ENCODE data around the gene RXFP2. TPM values are rescaled to one million over a fixed set of nuclear protein-coding genes. Genes with fewer than 3 reads are reported as not detected.

Gene RXFP2
- total RNA-seq, 1 donor from 2014 or later, result not detected

DNA sequence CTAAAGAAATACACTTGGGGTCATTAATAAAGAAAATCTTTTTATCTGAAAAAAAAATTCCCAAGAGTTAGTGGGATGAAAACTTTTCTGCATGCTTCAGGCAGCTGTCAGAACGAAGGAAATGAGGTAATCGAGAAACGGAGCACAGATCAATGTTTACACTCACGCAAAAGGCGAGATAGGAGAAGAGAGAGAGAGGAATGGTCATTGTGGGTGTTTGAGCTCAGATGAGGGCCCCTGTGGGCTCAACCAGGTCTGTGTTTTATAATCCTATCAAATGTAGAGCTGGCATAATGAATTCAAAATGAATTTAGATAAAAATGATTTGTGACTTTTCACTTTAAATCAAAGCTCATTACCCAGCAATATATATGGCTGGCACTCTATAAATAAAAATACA, 6.3 kb upstream of the RXFP2 start:
- no peaks in the 10 kb centered on the region for H3K36me3 Mint-ChIP-seq (ENCODE audit: unreplicated experiment)

DNA sequence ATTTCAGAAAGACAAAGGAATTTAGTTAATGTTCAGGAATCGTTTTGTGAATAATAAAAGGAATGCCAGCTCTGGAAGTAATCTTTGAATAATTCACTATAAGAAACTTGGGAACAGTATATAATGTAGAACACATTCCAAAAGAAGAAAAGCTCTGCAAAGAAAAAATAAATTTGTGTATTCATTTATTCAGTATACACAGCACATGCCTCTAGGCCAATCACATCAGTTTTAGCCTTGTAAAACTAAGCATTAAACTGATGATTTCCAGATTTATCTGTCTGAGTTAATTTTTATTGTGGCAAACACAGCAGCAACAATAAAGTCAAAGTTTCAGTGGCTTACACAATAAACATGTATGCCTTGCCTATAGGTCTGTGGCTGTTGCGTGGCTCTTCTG, 5.7 kb upstream of the RXFP2 start:
- H3K27ac Mint-ChIP-seq (ENCODE audit: unreplicated experiment), result no peak overlapping the region
- no peaks in the 10 kb centered on the region for H3K36me3 Mint-ChIP-seq (ENCODE audit: unreplicated experiment)
- no peaks in the 10 kb centered on the region for H3K9me3 Mint-ChIP-seq (ENCODE audit: unreplicated experiment)
- H3K27me3 Mint-ChIP-seq (ENCODE audit: unreplicated experiment), result peaks cover 37% of the 10 kb centered on the region
- no peak overlapping the region for H3K4me3 Mint-ChIP-seq (ENCODE audit: unreplicated experiment)
- TF ChIP-seq, protein P1, sequence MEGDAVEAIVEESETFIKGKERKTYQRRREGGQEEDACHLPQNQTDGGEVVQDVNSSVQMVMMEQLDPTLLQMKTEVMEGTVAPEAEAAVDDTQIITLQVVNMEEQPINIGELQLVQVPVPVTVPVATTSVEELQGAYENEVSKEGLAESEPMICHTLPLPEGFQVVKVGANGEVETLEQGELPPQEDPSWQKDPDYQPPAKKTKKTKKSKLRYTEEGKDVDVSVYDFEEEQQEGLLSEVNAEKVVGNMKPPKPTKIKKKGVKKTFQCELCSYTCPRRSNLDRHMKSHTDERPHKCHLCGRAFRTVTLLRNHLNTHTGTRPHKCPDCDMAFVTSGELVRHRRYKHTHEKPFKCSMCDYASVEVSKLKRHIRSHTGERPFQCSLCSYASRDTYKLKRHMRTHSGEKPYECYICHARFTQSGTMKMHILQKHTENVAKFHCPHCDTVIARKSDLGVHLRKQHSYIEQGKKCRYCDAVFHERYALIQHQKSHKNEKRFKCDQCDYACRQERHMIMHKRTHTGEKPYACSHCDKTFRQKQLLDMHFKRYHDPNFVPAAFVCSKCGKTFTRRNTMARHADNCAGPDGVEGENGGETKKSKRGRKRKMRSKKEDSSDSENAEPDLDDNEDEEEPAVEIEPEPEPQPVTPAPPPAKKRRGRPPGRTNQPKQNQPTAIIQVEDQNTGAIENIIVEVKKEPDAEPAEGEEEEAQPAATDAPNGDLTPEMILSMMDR (IDR thresholded peaks at IDR 0.05), result no peak
- DNase-seq (ENCODE audit: extremely low spot score, unreplicated experiment), result no peak
- H3K4me1 Mint-ChIP-seq (ENCODE audit: unreplicated experiment), result no peaks in the 10 kb centered on the region

More for the DNA sequence above, 6.3 kb upstream of the RXFP2 start:
- Mint-ChIP-seq H3K4me1 (ENCODE audit: unreplicated experiment) (no peaks in the 10 kb centered on the region), H3K4me3 (ENCODE audit: unreplicated experiment) (no peak overlapping the region), H3K9me3 (ENCODE audit: unreplicated experiment) (no peaks in the 10 kb centered on the region), H3K27me3 (ENCODE audit: unreplicated experiment) (peaks cover 34% of the 10 kb centered on the region), H3K27ac (ENCODE audit: unreplicated experiment) (no peak overlapping the region)
- TF ChIP-seq, protein P1 (IDR thresholded peaks at IDR 0.05), result no peak
- no peak for DNase-seq (ENCODE audit: extremely low spot score, unreplicated experiment)

DNA sequence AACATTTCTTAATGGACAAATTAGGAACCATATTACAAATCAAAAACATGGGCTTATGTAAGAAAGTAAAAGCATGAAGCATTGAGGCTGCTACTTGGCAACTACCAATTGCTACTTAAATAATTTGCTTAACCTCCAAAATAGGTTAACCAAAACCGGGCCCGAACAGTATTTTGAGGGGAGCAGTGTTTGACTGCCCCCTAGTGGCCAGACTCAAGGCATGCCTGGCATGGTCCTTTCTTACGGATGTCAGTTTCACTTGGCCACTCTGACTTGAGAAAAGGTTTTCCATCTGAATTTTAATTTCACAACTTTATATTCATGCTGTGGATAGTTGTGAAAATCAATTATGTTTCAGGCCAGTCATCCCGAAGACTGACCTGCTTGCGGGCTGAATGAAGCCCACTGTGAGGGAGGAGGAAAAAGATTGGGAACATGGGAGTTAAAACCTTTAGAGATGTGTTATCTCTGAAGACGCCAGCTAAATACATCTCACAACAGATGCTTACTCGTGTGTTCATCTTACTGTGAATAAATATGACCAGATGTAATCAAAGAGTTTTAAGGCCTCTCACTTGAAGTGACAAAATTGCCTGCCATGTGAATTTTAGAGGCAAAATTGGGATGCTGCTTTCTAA, 2.9 kb downstream of the RXFP2 start:
- Mint-ChIP-seq H3K4me3 (ENCODE audit: unreplicated experiment) (peak overlapping the region; percentile 55), H3K9me3 (ENCODE audit: unreplicated experiment) (no peaks in the 10 kb centered on the region), H3K4me1 (ENCODE audit: unreplicated experiment) (peaks cover 3% of the 10 kb centered on the region), H3K36me3 (ENCODE audit: unreplicated experiment) (no peaks in the 10 kb centered on the region), H3K27ac (ENCODE audit: unreplicated experiment) (no peak overlapping the region), H3K27me3 (ENCODE audit: unreplicated experiment) (peaks cover 13% of the 10 kb centered on the region)
- TF ChIP-seq, protein P1 (IDR thresholded peaks at IDR 0.05), result peak; percentile 99
- DNase-seq (ENCODE audit: extremely low spot score, unreplicated experiment), result no peak

DNA sequence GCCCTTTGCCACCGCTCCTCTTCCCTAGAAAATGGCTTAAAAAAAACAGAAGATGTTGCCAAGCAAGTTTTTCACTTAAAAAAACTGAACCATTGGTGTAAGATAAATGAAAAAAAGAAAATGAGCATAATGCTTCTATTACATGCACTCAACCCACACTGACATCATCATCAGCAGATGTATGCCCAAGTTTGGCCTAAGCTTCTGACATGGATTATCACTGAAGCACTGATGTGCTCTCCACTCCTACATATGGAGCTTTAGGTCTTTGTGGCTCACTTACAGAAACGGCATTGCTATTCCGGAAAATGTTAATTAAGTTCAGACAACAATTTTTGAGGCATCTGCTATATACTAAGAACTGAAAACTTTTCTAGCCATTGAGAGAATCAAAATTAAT, 8.0 kb downstream of the RXFP2 start:
- no peak overlapping the region for H3K27ac Mint-ChIP-seq (ENCODE audit: unreplicated experiment)
- H3K4me3 Mint-ChIP-seq (ENCODE audit: unreplicated experiment), result no peak overlapping the region
- DNase-seq (ENCODE audit: extremely low spot score, unreplicated experiment), result no peak
- no peaks in the 10 kb centered on the region for H3K36me3 Mint-ChIP-seq (ENCODE audit: unreplicated experiment)
- H3K27me3 Mint-ChIP-seq (ENCODE audit: unreplicated experiment), result no peaks in the 10 kb centered on the region
- TF ChIP-seq, protein P1 (IDR thresholded peaks at IDR 0.05), result no peak
- peaks cover 28% of the 10 kb centered on the region for H3K4me1 Mint-ChIP-seq (ENCODE audit: unreplicated experiment)
- no peaks in the 10 kb centered on the region for H3K9me3 Mint-ChIP-seq (ENCODE audit: unreplicated experiment)

DNA sequence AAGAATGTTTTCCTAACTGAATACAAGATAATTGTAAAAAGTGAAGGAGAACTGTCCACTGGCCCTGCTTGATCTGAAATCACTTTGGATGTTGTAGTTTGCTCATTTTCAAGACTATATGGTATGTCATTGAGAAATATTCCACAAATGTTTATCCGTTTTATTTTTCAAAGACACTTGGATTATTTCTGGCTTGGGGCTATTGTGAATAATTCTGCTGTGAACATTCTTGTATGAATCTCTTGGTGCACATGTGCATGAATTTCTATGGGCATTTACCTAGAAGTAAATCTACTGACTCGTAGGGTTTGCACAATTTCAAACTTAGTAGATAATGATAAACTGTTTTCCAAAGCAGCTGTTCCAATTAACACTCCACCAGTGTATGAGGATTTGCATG, 8.6 kb downstream of the RXFP2 start:
- Mint-ChIP-seq H3K27me3 (ENCODE audit: unreplicated experiment) (no peaks in the 10 kb centered on the region), H3K9me3 (ENCODE audit: unreplicated experiment) (no peaks in the 10 kb centered on the region), H3K4me3 (ENCODE audit: unreplicated experiment) (no peak overlapping the region), H3K27ac (ENCODE audit: unreplicated experiment) (no peak overlapping the region), H3K36me3 (ENCODE audit: unreplicated experiment) (no peaks in the 10 kb centered on the region), H3K4me1 (ENCODE audit: unreplicated experiment) (peaks cover 27% of the 10 kb centered on the region)
- no peak for DNase-seq (ENCODE audit: extremely low spot score, unreplicated experiment)
- TF ChIP-seq, protein P1 (IDR thresholded peaks at IDR 0.05), result no peak
